H9 (cell line): ENCODE data around the gene MUC5B. TPM values are rescaled to one million over a fixed set of nuclear protein-coding genes. Genes with fewer than 3 reads are reported as not detected.

ENCODE experiments used
- DNase-seq: peaks from one replicate; pipeline ENCODE4 v3.0.0-alpha.2; 2017
- H2AFZ ChIP-seq: one replicate; pipeline ENCODE4 v1.6.1; 2013; ENCODE audit warnings: mild to moderate bottlenecking, low read length, control low read depth, moderate library complexity
- H2AK5ac ChIP-seq: 2 replicates; pipeline ENCODE4 v1.6.1; 2013; ENCODE audit warnings: low read length, control low read depth, mixed read lengths; ENCODE audit not compliant: insufficient read length
- H2BK120ac ChIP-seq: one replicate; pipeline ENCODE4 v1.6.1; 2013; ENCODE audit warnings: low read depth, mild to moderate bottlenecking, low read length, control low read depth, inconsistent platforms; ENCODE audit not compliant: poor library complexity, severe bottlenecking
- H2BK12ac ChIP-seq: 2 replicates; pipeline ENCODE4 v1.6.1; 2013; ENCODE audit warnings: low read length, control low read depth, mixed read lengths, low read depth; ENCODE audit not compliant: insufficient read length
- H2BK15ac ChIP-seq: 2 replicates; pipeline ENCODE4 v1.6.1; 2013; ENCODE audit warnings: low read depth, low read length, control low read depth
- H2BK20ac ChIP-seq: one replicate; pipeline ENCODE4 v1.6.1; 2013; ENCODE audit warnings: low read depth, mild to moderate bottlenecking, low read length, control low read depth, inconsistent platforms; ENCODE audit not compliant: poor library complexity, severe bottlenecking
- H2BK5ac ChIP-seq: 2 replicates; pipeline ENCODE4 v1.6.1; 2013; ENCODE audit warnings: low read length, control low read depth, mixed read lengths; ENCODE audit not compliant: insufficient read length
- H3K14ac ChIP-seq: 2 replicates; pipeline ENCODE4 v1.6.1; 2013; ENCODE audit warnings: low read length, control low read depth; ENCODE audit not compliant: insufficient read depth
- H3K18ac ChIP-seq: 2 replicates; pipeline ENCODE4 v1.6.1; 2013; ENCODE audit warnings: low read depth, mild to moderate bottlenecking, mixed read lengths, low read length, control low read depth; ENCODE audit not compliant: insufficient read length
- H3K23ac ChIP-seq: 2 replicates; pipeline ENCODE4 v1.6.1; 2013; ENCODE audit warnings: low read length, control low read depth, mixed read lengths, low read depth; ENCODE audit not compliant: insufficient read length
- H3K23me2 ChIP-seq: 2 replicates; pipeline ENCODE4 v1.6.1; 2013; ENCODE audit warnings: low read depth, mild to moderate bottlenecking, mixed read lengths, low read length, control low read depth; ENCODE audit not compliant: insufficient read length, poor library complexity, severe bottlenecking
- H3K27ac ChIP-seq: 2 replicates; pipeline ENCODE4 v1.5.1; 2013; ENCODE audit warnings: low read length, control low read depth, mixed read lengths, low read depth; ENCODE audit not compliant: insufficient read length
- H3K27me3 ChIP-seq: 2 replicates; pipeline ENCODE4 v1.6.1; 2013; ENCODE audit warnings: low read length, control low read depth, inconsistent platforms; ENCODE audit not compliant: insufficient read depth
- H3K4ac ChIP-seq: 2 replicates; pipeline ENCODE4 v1.6.1; 2013; ENCODE audit warnings: low read depth, mild to moderate bottlenecking, control low read depth, inconsistent platforms, low read length, moderate library complexity
- H3K4me1 ChIP-seq: 2 replicates; pipeline ENCODE4 v1.6.1; 2013; ENCODE audit warnings: low read length, control low read depth, inconsistent platforms; ENCODE audit not compliant: insufficient read depth
- H3K4me2 ChIP-seq: 2 replicates; pipeline ENCODE4 v1.6.1; 2013; ENCODE audit warnings: low read length, control low read depth, mixed read lengths; ENCODE audit not compliant: insufficient read length, insufficient read depth
- H3K56ac ChIP-seq: 2 replicates; pipeline ENCODE4 v1.6.1; 2013; ENCODE audit warnings: low read depth, mild to moderate bottlenecking, mixed read lengths, low read length, control low read depth; ENCODE audit not compliant: insufficient read length
- H3K79me1 ChIP-seq: 2 replicates; pipeline ENCODE4 v1.6.1; 2013; ENCODE audit warnings: low read depth, mild to moderate bottlenecking, moderate library complexity, low read length, control low read depth, inconsistent platforms; ENCODE audit not compliant: insufficient read depth, poor library complexity, severe bottlenecking
- H3K79me2 ChIP-seq: 2 replicates; pipeline ENCODE4 v1.6.1; 2013; ENCODE audit warnings: low read length, control low read depth, inconsistent platforms; ENCODE audit not compliant: insufficient read depth
- H3K9ac ChIP-seq: 2 replicates; pipeline ENCODE4 v1.6.1; 2013; ENCODE audit warnings: low read length, control low read depth, mixed read lengths; ENCODE audit not compliant: insufficient read length; ENCODE audit errors: extremely low read depth
- H3K9me3 ChIP-seq: one replicate; pipeline ENCODE4 v1.6.1; 2013; ENCODE audit warnings: low read depth, low read length, inconsistent platforms; ENCODE audit not compliant: control insufficient read depth
- H3T11ph ChIP-seq: one replicate; pipeline ENCODE4 v1.6.1; 2013; ENCODE audit warnings: mild to moderate bottlenecking, low read length, control low read depth, inconsistent platforms
- H4K20me1 ChIP-seq: one replicate; pipeline ENCODE4 v1.6.1; 2013; ENCODE audit not compliant: control insufficient read depth, insufficient read length, insufficient read depth
- H4K5ac ChIP-seq: 2 replicates; pipeline ENCODE4 v1.6.1; 2013; ENCODE audit warnings: low read depth, mild to moderate bottlenecking, mixed read lengths, low read length, control low read depth; ENCODE audit not compliant: insufficient read length
- H4K8ac ChIP-seq: replicated peaks from 2 replicates; pipeline ENCODE4 v1.6.1; 2013; ENCODE audit warnings: low read length, control low read depth, mixed read lengths, low read depth; ENCODE audit not compliant: insufficient read length
- H4K91ac ChIP-seq: 2 replicates; pipeline ENCODE4 v1.6.1; 2013; ENCODE audit warnings: low read depth, mild to moderate bottlenecking, moderate library complexity, mixed read lengths, low read length, control low read depth; ENCODE audit not compliant: insufficient read length
- H3K27ac Mint-ChIP-seq, 3 experiments: 2 replicates in 2 of 3; 3 replicates in 1 of 3; pipeline ENCODE4 v1.8.0; 2020 to 2021; ENCODE audit warnings: mixed read lengths in 3 of 3, mild to moderate bottlenecking in 1 of 3, moderate library complexity in 1 of 3
- H3K27me3 Mint-ChIP-seq: 2 replicates; pipeline ENCODE4 v1.8.0; 2021; ENCODE audit warnings: low read depth, mild to moderate bottlenecking, moderate library complexity, mixed read lengths
- H3K36me3 Mint-ChIP-seq, 3 experiments: 2 replicates in 2 of 3; 3 replicates in 1 of 3; pipeline ENCODE4 v1.8.0; 2020 to 2021; ENCODE audit warnings: low read depth in 3 of 3, mixed read lengths in 3 of 3; ENCODE audit not compliant: insufficient read depth in 1 of 3
- H3K4me1 Mint-ChIP-seq, 2 experiments: 2 replicates each; pipeline ENCODE4 v1.8.0; 2020; ENCODE audit warnings: mixed read lengths in 2 of 2
- H3K4me3 Mint-ChIP-seq, 2 experiments: 2 replicates in 1 of 2; 3 replicates in 1 of 2; pipeline ENCODE4 v1.8.0; 2020 to 2021; ENCODE audit warnings: mild to moderate bottlenecking in 2 of 2, mixed read lengths in 2 of 2, moderate library complexity in 1 of 2
- H3K9me3 Mint-ChIP-seq, 2 experiments: 2 replicates in 1 of 2; 3 replicates in 1 of 2; pipeline ENCODE4 v1.8.0; 2020; ENCODE audit warnings: mild to moderate bottlenecking in 2 of 2, mixed read lengths in 2 of 2, moderate library complexity in 1 of 2
- WGBS: extraction: QIAGEN DNeasy Blood & Tissue Kit; methylation state at CpG from one replicate; pipeline ENCODE4 v1.1.7; 2013; ENCODE audit warnings: missing lambda C conversion rate, low lambda C conversion rate, mixed read lengths; ENCODE audit not compliant: insufficient read length; ENCODE audit errors: extremely low coverage; 5-methylcytosine and 5-hydroxymethylcytosine counted together
- total RNA-seq: library from RNA; stranded (reverse); gene quantifications from 2 replicates; pipeline ENCODE4 v1.2.1, GENCODE V29; 2021
- TF ChIP-seq, protein P1 (sequence below): fragments of 200-600 bp; sonication (generic); conservative IDR thresholded peaks from 3 replicates; pipeline ENCODE4 v1.8.0; 2021; ENCODE audit warnings: antibody characterized with exemption, mild to moderate bottlenecking

MUC5B gene
- total RNA-seq, 1 experiment from 2014 or later, result not detected

- TF ChIP-seq, protein P1, sequence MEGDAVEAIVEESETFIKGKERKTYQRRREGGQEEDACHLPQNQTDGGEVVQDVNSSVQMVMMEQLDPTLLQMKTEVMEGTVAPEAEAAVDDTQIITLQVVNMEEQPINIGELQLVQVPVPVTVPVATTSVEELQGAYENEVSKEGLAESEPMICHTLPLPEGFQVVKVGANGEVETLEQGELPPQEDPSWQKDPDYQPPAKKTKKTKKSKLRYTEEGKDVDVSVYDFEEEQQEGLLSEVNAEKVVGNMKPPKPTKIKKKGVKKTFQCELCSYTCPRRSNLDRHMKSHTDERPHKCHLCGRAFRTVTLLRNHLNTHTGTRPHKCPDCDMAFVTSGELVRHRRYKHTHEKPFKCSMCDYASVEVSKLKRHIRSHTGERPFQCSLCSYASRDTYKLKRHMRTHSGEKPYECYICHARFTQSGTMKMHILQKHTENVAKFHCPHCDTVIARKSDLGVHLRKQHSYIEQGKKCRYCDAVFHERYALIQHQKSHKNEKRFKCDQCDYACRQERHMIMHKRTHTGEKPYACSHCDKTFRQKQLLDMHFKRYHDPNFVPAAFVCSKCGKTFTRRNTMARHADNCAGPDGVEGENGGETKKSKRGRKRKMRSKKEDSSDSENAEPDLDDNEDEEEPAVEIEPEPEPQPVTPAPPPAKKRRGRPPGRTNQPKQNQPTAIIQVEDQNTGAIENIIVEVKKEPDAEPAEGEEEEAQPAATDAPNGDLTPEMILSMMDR, result no peak
- Histone ChIP-seq H2AK5ac (no peak overlapping the region), H2BK15ac (no peak overlapping the region), H4K20me1 (no peaks in the 10 kb centered on the region), H2AFZ (no peak overlapping the region), H3K56ac (no peak overlapping the region), H3K23ac (no peak overlapping the region), H3K9ac (no peak overlapping the region), H3K79me2 (no peaks in the 10 kb centered on the region), H3K14ac (no peak overlapping the region; the same call in 1 of the 2 replicates), H2BK120ac (no peak overlapping the region), H4K8ac (no peak overlapping the region), H3K27me3 (no peaks in the 10 kb centered on the region), H3K27ac (no peak overlapping the region), H4K5ac (no peak overlapping the region), H3K23me2 (no peaks in the 10 kb centered on the region), H3T11ph (no peak overlapping the region), H3K9me3 (peaks cover 8% of the 10 kb centered on the region), H4K91ac (no peak overlapping the region), H2BK20ac (no peak overlapping the region), H2BK5ac (no peak overlapping the region), H3K4me1 (no peaks in the 10 kb centered on the region), H3K4me2 (no peak overlapping the region), H2BK12ac (no peak overlapping the region), H3K18ac (no peak overlapping the region), H3K79me1 (no peaks in the 10 kb centered on the region), H3K4ac (no peak overlapping the region)
- Mint-ChIP-seq H3K4me1 (no peaks in the 10 kb centered on the region), H3K36me3 (peaks cover 0 to 3% (median 0%) of the 10 kb centered on the region in 3 experiments; a peak in 3 of 7 replicates), H3K9me3 (peaks cover 33 to 34% of the 10 kb centered on the region in 2 experiments), H3K27me3 (peaks cover 38% of the 10 kb centered on the region), H3K27ac (no peak overlapping the region), H3K4me3 (no peak overlapping the region)
- DNase-seq, result no peak
- whole genome bisulfite sequencing, result no CpG with 5 or more reads among the region's 6 CpGs
Measured at GRCh38 chr11:1208144-1208393, 14.8 kb upstream of the MUC5B start.
